Subcutaneous abdominal adipose tissue (tissue), 5 donors: Measurements from ENCODE around the gene GREB1.

ENCODE experiments used
- H3K27ac ChIP-seq: one replicate; pipeline ENCODE4 v1.7.0; 2013; ENCODE audit warnings: low read depth, mild to moderate bottlenecking, inconsistent platforms, low read length, moderate library complexity
- H3K27me3 ChIP-seq, 5 donors: one replicate each; pipeline ENCODE4 v1.7.0; 2013; ENCODE audit warnings: low read length in 5 of 5, inconsistent platforms in 1 of 5; ENCODE audit not compliant: control insufficient read depth in 5 of 5, insufficient read depth in 4 of 5
- H3K36me3 ChIP-seq, 5 donors: one replicate each; pipeline ENCODE4 v1.7.0; 2013; ENCODE audit warnings: low read length in 5 of 5; ENCODE audit not compliant: control insufficient read depth in 5 of 5, insufficient read depth in 5 of 5
- H3K4me1 ChIP-seq, 5 donors: one replicate each; pipeline ENCODE4 v1.7.0; 2013; ENCODE audit warnings: low read length in 5 of 5, mild to moderate bottlenecking in 3 of 5, moderate library complexity in 1 of 5; ENCODE audit not compliant: control insufficient read depth in 5 of 5, insufficient read depth in 5 of 5
- H3K4me3 ChIP-seq, 5 donors: one replicate each; pipeline ENCODE4 v1.7.0; 2013; ENCODE audit warnings: low read length in 5 of 5, low read depth in 1 of 5
- H3K9ac ChIP-seq, 5 donors: one replicate each; pipeline ENCODE4 v1.7.0; 2013; ENCODE audit warnings: low read length in 5 of 5, mild to moderate bottlenecking in 4 of 5, moderate library complexity in 3 of 5
- H3K9me3 ChIP-seq, 5 donors: one replicate each; pipeline ENCODE4 v1.7.0; 2013; ENCODE audit warnings: low read length in 5 of 5; ENCODE audit not compliant: control insufficient read depth in 5 of 5
- donor health status: healthy.
- donor health status: healthy.
- donor health status: healthy.
- donor health status: healthy.
- donor health status: healthy.

GREB1 gene

DNA sequence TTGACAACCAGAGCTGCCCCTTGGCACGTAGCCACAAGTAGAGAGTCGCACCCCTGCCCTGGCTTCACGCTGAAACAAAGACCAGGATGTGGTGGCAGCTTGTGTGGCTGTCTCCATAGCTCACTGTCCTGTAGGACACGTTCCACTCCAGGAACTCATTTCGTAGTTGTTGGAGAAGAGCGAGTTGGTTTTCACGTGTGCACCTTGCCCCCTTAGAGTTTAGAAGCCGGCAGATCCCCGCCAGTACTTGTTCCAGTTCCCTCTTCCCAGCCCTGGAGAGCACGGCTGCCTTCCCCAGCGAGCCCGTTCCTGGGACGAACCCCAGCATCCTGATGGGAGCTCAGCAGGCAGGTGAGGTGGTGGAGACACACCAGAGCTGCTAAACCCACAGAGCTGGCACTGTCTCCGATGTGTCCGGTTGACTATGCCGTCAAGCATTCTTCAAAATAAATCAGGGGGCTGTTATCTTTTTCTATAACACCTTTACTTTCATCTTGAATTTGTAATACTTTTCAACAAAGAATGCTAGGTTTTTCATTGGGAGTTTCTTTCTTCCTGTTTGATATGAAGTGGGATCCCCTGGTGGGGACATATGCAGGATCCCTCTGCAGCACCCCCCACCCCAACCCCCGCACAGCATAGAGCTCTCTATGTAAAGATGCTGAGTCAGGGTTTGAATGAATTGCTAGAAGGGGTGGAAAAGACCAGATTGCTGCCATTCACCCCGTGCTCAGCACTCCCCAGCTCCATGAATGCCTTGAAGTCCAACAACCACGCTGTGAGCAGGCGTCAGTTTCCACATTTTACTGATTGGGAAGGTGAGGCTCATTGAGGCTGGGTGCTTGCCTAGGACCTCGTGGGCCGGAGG lies 44.5 kb downstream of the GREB1 start:
- no peaks in the 10 kb centered on the region for H3K9me3 ChIP-seq
- H3K4me1 ChIP-seq, result peaks cover 0 to 6% (median 0%) of the 10 kb centered on the region in 5 donors
- H3K36me3 ChIP-seq, result no peaks in the 10 kb centered on the region
- H3K27ac ChIP-seq, result no peak overlapping the region
- no peak overlapping the region for H3K4me3 ChIP-seq
- peaks cover 0 to 3% (median 0%) of the 10 kb centered on the region in 5 donors for H3K27me3 ChIP-seq
- H3K9ac ChIP-seq, result no peak overlapping the region

DNA sequence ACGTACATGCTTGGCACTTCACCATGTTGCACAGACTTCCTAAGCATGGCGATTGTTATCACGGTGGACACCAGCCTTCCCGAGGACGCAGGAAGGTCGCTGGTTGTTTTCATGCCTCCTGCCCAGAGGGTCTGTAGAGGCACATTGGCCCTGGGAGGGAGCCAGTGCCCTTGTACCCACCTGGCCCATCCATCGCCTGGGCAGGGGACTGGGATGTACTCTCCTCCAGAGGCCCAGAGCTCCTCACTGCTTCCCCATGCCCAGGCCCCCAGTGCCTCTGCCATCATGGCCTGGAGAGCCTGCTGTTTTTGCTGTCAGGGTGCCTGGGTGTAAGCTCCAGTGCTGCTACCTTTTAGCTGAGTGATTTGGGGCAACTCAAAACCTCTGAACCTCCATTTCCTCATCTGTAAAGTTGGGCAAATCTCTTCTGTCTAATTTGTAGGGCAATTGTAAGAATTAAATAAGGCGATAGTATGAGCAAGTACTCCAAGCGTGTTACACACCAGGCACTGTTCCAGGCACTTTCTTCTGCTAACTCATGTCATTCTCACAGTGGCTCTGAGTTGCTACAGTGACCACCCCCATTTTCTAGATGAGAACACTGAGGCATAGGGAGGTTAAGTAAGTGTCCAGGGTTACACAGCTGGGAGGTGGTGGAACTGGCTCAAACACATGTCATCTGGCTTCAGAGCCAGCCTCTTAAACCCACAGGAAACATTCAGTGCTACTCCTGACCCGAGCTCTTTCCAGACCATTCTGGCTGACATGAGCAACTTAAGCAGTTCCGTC lies 45.3 kb downstream of the GREB1 start:
- peaks cover 0 to 6% (median 0%) of the 10 kb centered on the region in 5 donors for H3K4me1 ChIP-seq
- H3K9ac ChIP-seq, result no peak overlapping the region
- H3K4me3 ChIP-seq, result no peak overlapping the region
- no peaks in the 10 kb centered on the region for H3K36me3 ChIP-seq
- H3K27ac ChIP-seq, result no peak overlapping the region
- peaks cover 0 to 3% (median 0%) of the 10 kb centered on the region in 5 donors for H3K27me3 ChIP-seq
- no peaks in the 10 kb centered on the region for H3K9me3 ChIP-seq

DNA sequence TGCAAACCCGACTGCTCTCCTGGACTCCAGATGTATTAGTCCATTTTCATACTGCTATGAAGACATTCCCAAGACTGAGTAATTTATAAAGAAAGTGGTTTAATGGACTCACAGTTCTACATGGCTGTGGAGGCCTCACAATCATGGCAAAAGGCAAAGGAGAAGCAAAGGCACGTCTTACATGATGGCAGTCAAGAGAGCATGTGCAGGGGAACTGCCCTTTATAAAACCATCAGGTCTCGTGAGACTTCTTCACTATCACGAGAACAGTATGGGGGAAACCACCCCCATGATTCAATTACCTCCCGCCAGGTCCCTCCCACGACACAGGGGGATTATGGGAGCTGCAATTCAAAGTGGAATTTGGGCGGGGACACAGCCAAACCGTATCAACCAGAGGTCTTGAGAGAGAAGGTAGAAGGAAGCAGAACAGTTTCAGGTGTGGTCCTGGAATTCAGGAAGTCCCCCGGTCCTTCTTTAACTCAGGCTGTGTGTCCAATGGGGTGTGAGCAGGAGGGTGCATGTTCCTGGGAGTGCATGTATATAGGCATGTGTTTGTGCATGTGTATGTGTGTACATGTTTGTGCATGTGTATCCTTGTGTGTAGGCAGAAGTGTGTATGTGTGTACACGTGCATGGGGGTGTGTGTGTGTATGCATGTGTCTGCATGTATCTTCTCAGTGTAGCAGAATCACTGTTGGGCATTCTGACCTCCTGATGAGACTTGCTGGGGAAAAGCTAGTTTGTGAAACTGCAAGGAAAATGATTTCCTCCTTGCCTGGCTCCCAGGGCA lies 46.2 kb downstream of the GREB1 start:
- no peaks in the 10 kb centered on the region for H3K9me3 ChIP-seq
- no peak overlapping the region for H3K9ac ChIP-seq
- H3K4me1 ChIP-seq, result peaks cover 0 to 6% (median 0%) of the 10 kb centered on the region in 5 donors
- H3K36me3 ChIP-seq, result no peaks in the 10 kb centered on the region
- H3K27ac ChIP-seq, result no peak overlapping the region
- H3K4me3 ChIP-seq, result no peak overlapping the region
- H3K27me3 ChIP-seq, result peaks cover 0 to 3% (median 0%) of the 10 kb centered on the region in 5 donors

DNA sequence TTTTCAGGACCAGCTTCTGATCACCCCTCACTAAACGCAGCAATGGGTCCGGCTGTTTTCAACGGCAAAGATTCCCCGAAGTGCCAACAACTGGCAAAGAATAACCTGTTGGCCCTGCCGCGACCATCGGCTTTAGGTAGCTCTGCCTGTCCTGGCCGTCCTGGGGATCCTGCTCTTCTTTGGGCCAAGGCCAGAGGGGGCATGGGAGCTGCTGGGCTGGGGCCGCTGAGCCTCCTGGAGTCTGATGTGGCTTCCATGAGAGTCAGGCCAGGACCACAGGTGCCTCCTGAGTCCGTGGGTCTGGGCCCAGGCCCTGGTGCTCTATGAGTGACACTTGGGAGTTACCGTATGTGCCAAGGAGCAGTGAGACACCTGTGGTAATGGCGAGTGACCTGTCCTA lies 46.9 kb downstream of the GREB1 start:
- Histone ChIP-seq H3K27ac (no peak overlapping the region), H3K27me3 (peaks cover 0 to 3% (median 0%) of the 10 kb centered on the region in 5 donors), H3K9me3 (no peaks in the 10 kb centered on the region), H3K9ac (no peak overlapping the region), H3K4me3 (no peak overlapping the region), H3K36me3 (no peaks in the 10 kb centered on the region), H3K4me1 (peaks cover 0 to 6% (median 0%) of the 10 kb centered on the region in 5 donors)

DNA sequence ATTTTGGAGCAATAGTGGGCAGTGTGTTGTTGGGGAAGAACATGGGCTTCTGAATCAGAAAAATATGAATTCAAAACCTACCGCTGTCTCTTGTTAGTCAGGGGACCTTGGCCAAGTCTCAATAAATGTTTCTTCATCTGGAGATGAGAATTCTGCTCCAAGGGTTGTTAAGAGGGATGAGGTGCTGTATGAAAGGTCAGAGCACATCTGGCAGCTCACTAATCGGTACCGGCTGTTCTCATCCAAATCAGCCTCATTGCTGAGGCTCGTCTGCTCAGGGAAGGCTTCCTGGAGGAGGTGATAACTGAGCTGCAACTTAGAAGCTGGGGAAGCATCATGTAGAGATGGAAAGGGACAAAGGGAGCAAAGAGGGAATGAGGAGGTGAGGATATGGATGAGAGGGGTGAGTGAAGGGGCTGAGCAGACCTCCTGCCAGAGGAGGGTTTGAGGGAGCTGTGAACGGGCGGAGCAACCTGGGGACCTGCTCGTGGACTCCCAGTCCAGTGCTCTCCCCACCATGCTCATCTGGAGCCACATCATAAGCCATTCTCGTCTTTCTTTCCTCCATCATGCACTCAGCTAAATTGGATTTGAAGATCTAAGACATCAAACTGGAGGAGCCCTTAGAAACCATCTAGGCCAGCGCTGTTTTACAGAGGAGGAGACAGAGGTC lies 47.4 kb downstream of the GREB1 start:
- H3K27ac ChIP-seq, result no peak overlapping the region
- no peak overlapping the region for H3K9ac ChIP-seq
- H3K9me3 ChIP-seq, result no peaks in the 10 kb centered on the region
- H3K36me3 ChIP-seq, result no peaks in the 10 kb centered on the region
- peaks cover 0 to 3% (median 0%) of the 10 kb centered on the region in 5 donors for H3K27me3 ChIP-seq
- H3K4me1 ChIP-seq, result peaks cover 0 to 6% (median 0%) of the 10 kb centered on the region in 5 donors
- H3K4me3 ChIP-seq, result no peak overlapping the region

DNA sequence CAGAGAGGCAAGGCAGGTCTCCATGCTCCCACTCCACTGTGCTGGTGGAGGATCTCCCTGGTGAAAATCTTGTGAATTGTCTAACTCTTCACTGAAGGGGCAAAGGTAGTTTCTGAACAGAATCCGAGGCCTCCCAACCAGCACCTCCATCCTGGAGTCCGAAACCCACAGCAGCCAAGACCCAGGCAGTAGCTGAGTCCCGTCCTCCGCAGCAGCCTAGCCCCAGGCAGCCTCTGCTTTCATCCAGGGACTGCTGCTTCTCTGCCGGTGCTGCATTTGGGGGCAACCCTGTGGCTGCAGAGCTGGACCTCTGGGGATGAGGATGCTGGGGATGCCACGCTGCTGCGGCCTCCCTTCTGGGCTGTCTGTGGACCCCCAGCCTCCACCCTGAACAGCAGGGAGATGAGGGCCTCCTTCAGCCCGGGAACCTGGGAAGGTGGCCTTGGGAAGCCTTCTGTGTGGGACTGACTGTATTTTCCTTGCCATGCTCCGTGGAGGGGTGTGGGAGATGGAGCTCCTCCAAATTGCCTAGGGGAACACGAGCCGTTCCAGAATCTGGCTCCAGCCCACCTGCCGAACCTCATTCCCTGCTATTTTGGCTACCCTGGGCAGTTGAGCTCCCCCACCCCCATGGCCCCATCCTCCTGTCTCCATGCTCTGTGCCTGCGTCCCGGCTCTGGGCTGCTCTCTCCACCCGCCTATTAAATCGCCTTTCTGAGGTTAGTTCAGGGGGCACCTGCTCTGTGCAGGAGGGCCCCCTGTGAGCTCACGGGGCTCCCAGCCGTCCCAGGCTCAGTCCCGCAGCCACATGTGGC lies 48.2 kb downstream of the GREB1 start:
- no peak overlapping the region for H3K27ac ChIP-seq
- H3K4me1 ChIP-seq, result peaks cover 0 to 6% (median 0%) of the 10 kb centered on the region in 5 donors
- H3K27me3 ChIP-seq, result peaks cover 0 to 3% (median 2%) of the 10 kb centered on the region in 5 donors
- no peaks in the 10 kb centered on the region for H3K36me3 ChIP-seq
- H3K9ac ChIP-seq, result no peak overlapping the region
- H3K4me3 ChIP-seq, result no peak overlapping the region
- no peaks in the 10 kb centered on the region for H3K9me3 ChIP-seq

DNA sequence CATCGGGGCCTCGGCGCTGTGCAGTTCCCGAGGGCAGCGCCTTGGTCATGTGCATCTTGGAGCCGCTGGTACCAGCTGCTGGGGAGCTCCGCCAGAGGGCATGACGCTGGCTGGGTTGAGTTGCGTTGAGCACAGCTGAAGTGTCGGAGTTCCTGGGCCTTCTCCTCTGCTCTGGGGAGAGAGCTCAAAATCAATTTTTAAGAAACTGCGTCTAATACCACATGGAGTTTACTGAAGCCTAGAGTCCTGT lies 48.7 kb downstream of the GREB1 start:
- Histone ChIP-seq H3K27me3 (peaks cover 0 to 3% (median 2%) of the 10 kb centered on the region in 5 donors), H3K9ac (no peak overlapping the region), H3K4me3 (no peak overlapping the region), H3K36me3 (no peaks in the 10 kb centered on the region), H3K9me3 (no peaks in the 10 kb centered on the region), H3K4me1 (peaks cover 0 to 6% (median 0%) of the 10 kb centered on the region in 5 donors), H3K27ac (no peak overlapping the region)

DNA sequence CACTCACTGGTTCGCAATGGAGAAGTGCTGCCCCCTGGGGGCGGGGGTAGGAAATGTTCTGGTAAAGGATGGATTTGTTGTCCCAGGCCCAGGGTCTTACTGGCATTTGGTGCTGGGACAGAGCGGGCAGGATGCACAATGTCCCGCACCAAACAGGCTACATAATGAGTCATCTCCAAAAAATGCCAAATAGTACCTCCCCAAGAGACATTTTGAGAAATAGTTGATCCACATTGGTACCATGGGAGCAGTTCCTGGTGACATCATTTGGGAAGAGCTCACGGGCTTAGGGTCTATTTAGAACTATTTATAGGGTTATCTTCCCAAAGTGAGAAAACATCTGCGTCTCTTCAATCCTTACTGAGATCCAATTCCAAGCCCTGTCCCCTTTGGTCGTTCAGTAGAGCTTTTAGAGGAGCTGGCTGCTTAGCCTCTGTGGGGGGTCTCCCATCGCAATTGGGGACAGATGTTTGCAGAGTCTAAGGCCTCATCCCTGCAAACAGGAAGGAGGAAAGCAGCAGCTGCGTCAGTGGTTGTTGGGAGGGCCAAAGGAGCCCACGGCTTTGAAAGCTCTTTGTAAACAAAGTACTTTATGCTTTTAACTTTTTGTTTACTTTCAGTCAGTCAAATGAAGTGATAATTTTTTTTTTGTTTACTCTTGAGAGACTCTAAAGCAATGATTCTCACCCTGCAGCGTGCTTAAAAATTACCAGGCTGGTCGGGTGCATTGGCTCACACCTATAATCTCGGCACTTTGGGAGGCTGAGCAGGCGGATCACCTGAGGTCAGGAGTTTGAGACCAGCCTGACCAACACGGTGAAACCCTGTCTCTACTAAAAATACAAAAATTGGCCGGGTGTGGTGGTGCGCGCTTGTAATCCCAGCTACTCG lies 49.3 kb downstream of the GREB1 start:
- Histone ChIP-seq H3K9me3 (no peaks in the 10 kb centered on the region), H3K4me1 (peaks cover 0 to 2% (median 0%) of the 10 kb centered on the region in 5 donors), H3K27ac (no peak overlapping the region), H3K27me3 (peaks cover 0 to 3% (median 2%) of the 10 kb centered on the region in 5 donors), H3K4me3 (no peak overlapping the region), H3K36me3 (no peaks in the 10 kb centered on the region), H3K9ac (no peak overlapping the region)
